ENCODE measurements around the gene KCNQ5.

KCNQ5 gene

GRCh38 chr6:72683797-72684196 is 61.9 kb downstream of the KCNQ5 start:
- no peak for FAIRE-seq

- FAIRE-seq, result no peak
Measured at GRCh38 chr6:72689107-72689954, 67.5 kb downstream of the KCNQ5 start.

- no peak for FAIRE-seq
Measured at GRCh38 chr6:72691249-72691648, 69.4 kb downstream of the KCNQ5 start.

GRCh38 chr6:72696055-72696454 is 74.2 kb downstream of the KCNQ5 start:
- FAIRE-seq, result no peak

GRCh38 chr6:72699159-72699558 is 77.3 kb downstream of the KCNQ5 start:
- FAIRE-seq, result no peak

- no peak for FAIRE-seq
Measured at GRCh38 chr6:72702421-72702820, 80.6 kb downstream of the KCNQ5 start.

GRCh38 chr6:72703093-72703492 is 81.2 kb downstream of the KCNQ5 start:
- FAIRE-seq, result no peak

GRCh38 chr6:72704979-72705378 is 83.1 kb downstream of the KCNQ5 start:
- no peak for FAIRE-seq

- no peak for FAIRE-seq
Measured at GRCh38 chr6:72709431-72709830, 87.6 kb downstream of the KCNQ5 start.

GRCh38 chr6:72711731-72712130 is 89.9 kb downstream of the KCNQ5 start:
- FAIRE-seq, result no peak

- no peak for FAIRE-seq
Measured at GRCh38 chr6:72712910-72713309, 91.0 kb downstream of the KCNQ5 start.

GRCh38 chr6:72715119-72715518 is 93.3 kb downstream of the KCNQ5 start:
- FAIRE-seq, result no peak

GRCh38 chr6:72716916-72717315 is 95.1 kb downstream of the KCNQ5 start:
- FAIRE-seq, result no peak

- no peak for FAIRE-seq
Measured at GRCh38 chr6:72720464-72720863, 98.6 kb downstream of the KCNQ5 start.

- FAIRE-seq, result no peak
Measured at GRCh38 chr6:72721346-72721745, 99.5 kb downstream of the KCNQ5 start.

GRCh38 chr6:72724545-72724944 is 102.7 kb downstream of the KCNQ5 start:
- FAIRE-seq, result no peak

GRCh38 chr6:72728706-72729343 is 107.0 kb downstream of the KCNQ5 start:
- FAIRE-seq, result no peak

GRCh38 chr6:72733045-72733444 is 111.2 kb downstream of the KCNQ5 start:
- no peak for FAIRE-seq

GRCh38 chr6:72738091-72738490 is 116.2 kb downstream of the KCNQ5 start:
- FAIRE-seq, result no peak

GRCh38 chr6:72739368-72739779 is 117.5 kb downstream of the KCNQ5 start:
- no peak for FAIRE-seq

GRCh38 chr6:72740135-72740534 is 118.3 kb downstream of the KCNQ5 start:
- no peak for FAIRE-seq

GRCh38 chr6:72741083-72741482 is 119.2 kb downstream of the KCNQ5 start:
- FAIRE-seq, result no peak

- FAIRE-seq, result no peak
Measured at GRCh38 chr6:72742001-72742673, 120.3 kb downstream of the KCNQ5 start.

- FAIRE-seq, result no peak
Measured at GRCh38 chr6:72746276-72746675, 124.4 kb downstream of the KCNQ5 start.

Data from A204.1 (cell line).